Neural cell (in vitro differentiated cells): ENCODE results near the gene MAP3K1. TPM values are rescaled to one million over a fixed set of nuclear protein-coding genes. Genes with fewer than 3 reads are reported as not detected.

Source experiments
- H2AFZ ChIP-seq: fragments of 200-600, 300-800 bp; sonication (generic), shearing (Covaris generic); 2 replicates; pipeline ENCODE4 v1.6.0; 2014; ENCODE audit warnings: low read depth, mild to moderate bottlenecking, antibody characterized with exemption, low read length, moderate library complexity
- H3F3A ChIP-seq: fragments of 200-600 bp; shearing (Covaris generic); 2 replicates; pipeline ENCODE4 v1.6.1; 2016; ENCODE audit warnings: mild to moderate bottlenecking, moderate library complexity, mixed read lengths, antibody characterized with exemption, low read length; ENCODE audit not compliant: insufficient read depth, poor library complexity, severe bottlenecking
- H3K27ac ChIP-seq: fragments of 200-600, 300-800 bp; sonication (generic), shearing (Covaris generic); 2 replicates; pipeline ENCODE4 v1.5.1; 2014; ENCODE audit warnings: mild to moderate bottlenecking, low read length, moderate library complexity
- H3K27me3 ChIP-seq: fragments of 300-800, 200-600 bp; sonication (generic), shearing (Covaris generic); 2 replicates; pipeline ENCODE4 v1.6.0; 2014; ENCODE audit warnings: mild to moderate bottlenecking, low read depth, low read length, moderate library complexity; ENCODE audit not compliant: insufficient read depth
- H3K36me3 ChIP-seq: fragments of 300-800, 200-600 bp; sonication (generic), shearing (Covaris generic); 2 replicates; pipeline ENCODE4 v1.5.1; 2014; ENCODE audit warnings: mild to moderate bottlenecking, antibody characterized with exemption, low read length, moderate library complexity; ENCODE audit not compliant: insufficient read depth
- H3K4me2 ChIP-seq: fragments of 300-800, 200-600 bp; sonication (generic), shearing (Covaris generic); 2 replicates; pipeline ENCODE4 v1.6.0; 2014; ENCODE audit warnings: mild to moderate bottlenecking, low read length
- H3K4me3 ChIP-seq: fragments of 300-800, 200-600 bp; sonication (generic), shearing (Covaris generic); 2 replicates; pipeline ENCODE4 v1.5.1; 2014; ENCODE audit warnings: mild to moderate bottlenecking, low read length, moderate library complexity
- H3K79me2 ChIP-seq: fragments of 200-600 bp; shearing (Covaris generic); replicated peaks from 2 replicates; pipeline ENCODE4 v1.6.0; 2014; ENCODE audit warnings: mild to moderate bottlenecking, low read length, moderate library complexity; ENCODE audit not compliant: insufficient read depth
- H3K9ac ChIP-seq: fragments of 300-800, 200-600 bp; sonication (generic), shearing (Covaris generic); 2 replicates; pipeline ENCODE4 v1.6.1; 2016; ENCODE audit warnings: mild to moderate bottlenecking, low read length, mixed read lengths
- H3K9me2 ChIP-seq: fragments of 200-600 bp; shearing (Covaris generic); 2 replicates; pipeline ENCODE4 v1.6.1; 2016; ENCODE audit warnings: mild to moderate bottlenecking, low read length, mixed read lengths; ENCODE audit not compliant: insufficient read depth
- H3K9me3 ChIP-seq: fragments of 200-600, 300-800 bp; sonication (generic), shearing (Covaris generic); 2 replicates; pipeline ENCODE4 v1.6.1; 2016; ENCODE audit warnings: mild to moderate bottlenecking, mixed run types, low read length, moderate library complexity, mixed read lengths
- H4K20me1 ChIP-seq: fragments of 200-600 bp; shearing (Covaris generic); 2 replicates; pipeline ENCODE4 v1.6.1; 2016; ENCODE audit warnings: mild to moderate bottlenecking, mixed run types; ENCODE audit not compliant: insufficient read depth
- EP300 ChIP-seq: fragments of 450-650 bp; conservative IDR thresholded peaks from 2 replicates; pipeline ENCODE4 v1.6.1; 2014; ENCODE audit warnings: antibody characterized with exemption, mild to moderate bottlenecking, moderate library complexity; ENCODE audit not compliant: poor library complexity, severe bottlenecking
- EZH2 ChIP-seq: fragments of 200-600, 300-800 bp; shearing (Covaris generic), sonication (generic); IDR thresholded peaks from 2 replicates; pipeline ENCODE4 v1.6.1; 2014; ENCODE audit warnings: antibody characterized with exemption, low read length, borderline replicate concordance, mild to moderate bottlenecking; ENCODE audit not compliant: insufficient read depth, poor library complexity, severe bottlenecking
- MXI1 ChIP-seq: fragments of 450-650 bp; conservative IDR thresholded peaks from 2 replicates; pipeline ENCODE4 v1.6.1; 2014; ENCODE audit warnings: antibody characterized with exemption, mild to moderate bottlenecking; ENCODE audit not compliant: poor library complexity, severe bottlenecking
- POLR2AphosphoS5 ChIP-seq: IDR thresholded peaks from 2 replicates; pipeline ENCODE4 v1.6.1; 2012
- RAD21 ChIP-seq: fragments of 450-650 bp; conservative IDR thresholded peaks from 2 replicates; pipeline ENCODE4 v1.6.1; 2014; ENCODE audit warnings: antibody characterized with exemption, mild to moderate bottlenecking, moderate library complexity
- SMC3 ChIP-seq: fragments of 450-650 bp; conservative IDR thresholded peaks from 2 replicates; pipeline ENCODE4 v1.6.1; 2014; ENCODE audit warnings: antibody characterized with exemption, mild to moderate bottlenecking, moderate library complexity; ENCODE audit not compliant: poor library complexity
- TAF1 ChIP-seq: IDR thresholded peaks from 2 replicates; pipeline ENCODE4 v1.6.1; 2012; ENCODE audit warnings: low read depth
- polyA plus RNA-seq: library from polyadenylated mRNA; depleted of rRNA; stranded (reverse); fragments of >200 nt; gene quantifications from 2 replicates; pipeline ENCODE4 v1.2.3, GENCODE V29; 2014
- TF ChIP-seq, protein P1 (sequence below): fragments of 450-650 bp; IDR thresholded peaks from 2 replicates; pipeline ENCODE4 v1.5.1; 2014; ENCODE audit warnings: antibody characterized with exemption, mild to moderate bottlenecking, moderate library complexity; ENCODE audit not compliant: poor library complexity, severe bottlenecking
- TF ChIP-seq, protein P2 (sequence below): IDR thresholded peaks from 2 replicates; pipeline ENCODE4 v1.6.1; 2012; ENCODE audit warnings: borderline replicate concordance

MAP3K1 gene
- polyA plus RNA-seq, 1 donor from 2014 or later, result 26.4 TPM

DNA sequence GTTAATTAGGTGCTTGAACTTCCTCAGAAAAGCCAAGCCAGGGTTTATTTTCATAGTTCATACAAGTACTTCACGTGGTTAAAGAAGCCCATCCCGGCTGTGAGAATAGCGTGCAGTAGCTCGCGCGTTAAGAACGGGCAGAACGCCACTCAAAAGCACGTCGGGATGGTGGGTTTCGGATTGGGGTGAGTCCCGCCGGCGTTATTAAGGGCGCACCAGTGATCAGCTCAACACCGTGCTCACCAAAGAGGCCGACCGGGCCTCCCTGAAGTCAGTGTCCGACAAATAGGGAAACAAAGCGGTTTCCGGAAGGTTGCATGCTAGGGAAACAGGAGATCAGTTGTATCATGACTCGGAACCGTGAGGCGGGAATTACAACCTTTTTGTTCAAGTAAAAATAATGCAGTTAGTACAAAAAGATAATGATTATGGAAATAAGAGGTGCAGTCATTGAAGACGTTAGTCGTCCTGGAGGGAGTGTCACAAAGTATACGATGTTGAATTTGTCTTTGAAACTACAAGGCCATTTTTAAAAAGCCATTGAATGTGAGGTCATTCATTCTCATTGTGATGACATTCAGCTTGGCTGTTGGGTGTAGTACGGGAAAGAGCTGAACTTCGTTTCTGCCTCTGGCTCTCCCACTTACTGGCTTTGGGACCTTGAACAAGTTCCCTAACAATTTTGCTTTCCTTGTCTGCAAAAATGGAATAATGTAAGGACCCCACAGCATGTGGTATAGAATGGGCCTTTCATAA lies 95.0 kb downstream of the MAP3K1 start:
- H3K9me3 ChIP-seq, result no peaks in the 10 kb centered on the region
- H3K4me2 ChIP-seq, result peak overlapping the region; percentile 71
- H4K20me1 ChIP-seq, result no peaks in the 10 kb centered on the region
- H3K4me3 ChIP-seq, result peak overlapping the region; percentile 78
- H3F3A ChIP-seq, result no peaks in the 10 kb centered on the region
- no peaks in the 10 kb centered on the region for H3K36me3 ChIP-seq
- peak overlapping the region; percentile 57 for H2AFZ ChIP-seq
- H3K9me2 ChIP-seq, result no peaks in the 10 kb centered on the region
- H3K27ac ChIP-seq, result peak overlapping the region; percentile 34
- no peaks in the 10 kb centered on the region for H3K27me3 ChIP-seq
- TF ChIP-seq EP300 (no peak), SMC3 (peak; percentile 37), POLR2AphosphoS5 (no peak), MXI1 (peak; percentile 82)
- TF ChIP-seq, protein P1, sequence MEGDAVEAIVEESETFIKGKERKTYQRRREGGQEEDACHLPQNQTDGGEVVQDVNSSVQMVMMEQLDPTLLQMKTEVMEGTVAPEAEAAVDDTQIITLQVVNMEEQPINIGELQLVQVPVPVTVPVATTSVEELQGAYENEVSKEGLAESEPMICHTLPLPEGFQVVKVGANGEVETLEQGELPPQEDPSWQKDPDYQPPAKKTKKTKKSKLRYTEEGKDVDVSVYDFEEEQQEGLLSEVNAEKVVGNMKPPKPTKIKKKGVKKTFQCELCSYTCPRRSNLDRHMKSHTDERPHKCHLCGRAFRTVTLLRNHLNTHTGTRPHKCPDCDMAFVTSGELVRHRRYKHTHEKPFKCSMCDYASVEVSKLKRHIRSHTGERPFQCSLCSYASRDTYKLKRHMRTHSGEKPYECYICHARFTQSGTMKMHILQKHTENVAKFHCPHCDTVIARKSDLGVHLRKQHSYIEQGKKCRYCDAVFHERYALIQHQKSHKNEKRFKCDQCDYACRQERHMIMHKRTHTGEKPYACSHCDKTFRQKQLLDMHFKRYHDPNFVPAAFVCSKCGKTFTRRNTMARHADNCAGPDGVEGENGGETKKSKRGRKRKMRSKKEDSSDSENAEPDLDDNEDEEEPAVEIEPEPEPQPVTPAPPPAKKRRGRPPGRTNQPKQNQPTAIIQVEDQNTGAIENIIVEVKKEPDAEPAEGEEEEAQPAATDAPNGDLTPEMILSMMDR, result no peak
- TF ChIP-seq, protein P2, sequence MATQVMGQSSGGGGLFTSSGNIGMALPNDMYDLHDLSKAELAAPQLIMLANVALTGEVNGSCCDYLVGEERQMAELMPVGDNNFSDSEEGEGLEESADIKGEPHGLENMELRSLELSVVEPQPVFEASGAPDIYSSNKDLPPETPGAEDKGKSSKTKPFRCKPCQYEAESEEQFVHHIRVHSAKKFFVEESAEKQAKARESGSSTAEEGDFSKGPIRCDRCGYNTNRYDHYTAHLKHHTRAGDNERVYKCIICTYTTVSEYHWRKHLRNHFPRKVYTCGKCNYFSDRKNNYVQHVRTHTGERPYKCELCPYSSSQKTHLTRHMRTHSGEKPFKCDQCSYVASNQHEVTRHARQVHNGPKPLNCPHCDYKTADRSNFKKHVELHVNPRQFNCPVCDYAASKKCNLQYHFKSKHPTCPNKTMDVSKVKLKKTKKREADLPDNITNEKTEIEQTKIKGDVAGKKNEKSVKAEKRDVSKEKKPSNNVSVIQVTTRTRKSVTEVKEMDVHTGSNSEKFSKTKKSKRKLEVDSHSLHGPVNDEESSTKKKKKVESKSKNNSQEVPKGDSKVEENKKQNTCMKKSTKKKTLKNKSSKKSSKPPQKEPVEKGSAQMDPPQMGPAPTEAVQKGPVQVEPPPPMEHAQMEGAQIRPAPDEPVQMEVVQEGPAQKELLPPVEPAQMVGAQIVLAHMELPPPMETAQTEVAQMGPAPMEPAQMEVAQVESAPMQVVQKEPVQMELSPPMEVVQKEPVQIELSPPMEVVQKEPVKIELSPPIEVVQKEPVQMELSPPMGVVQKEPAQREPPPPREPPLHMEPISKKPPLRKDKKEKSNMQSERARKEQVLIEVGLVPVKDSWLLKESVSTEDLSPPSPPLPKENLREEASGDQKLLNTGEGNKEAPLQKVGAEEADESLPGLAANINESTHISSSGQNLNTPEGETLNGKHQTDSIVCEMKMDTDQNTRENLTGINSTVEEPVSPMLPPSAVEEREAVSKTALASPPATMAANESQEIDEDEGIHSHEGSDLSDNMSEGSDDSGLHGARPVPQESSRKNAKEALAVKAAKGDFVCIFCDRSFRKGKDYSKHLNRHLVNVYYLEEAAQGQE, result no peak
- H3K9ac ChIP-seq, result peak overlapping the region; percentile 64
- H3K79me2 ChIP-seq, result no peaks in the 10 kb centered on the region

DNA sequence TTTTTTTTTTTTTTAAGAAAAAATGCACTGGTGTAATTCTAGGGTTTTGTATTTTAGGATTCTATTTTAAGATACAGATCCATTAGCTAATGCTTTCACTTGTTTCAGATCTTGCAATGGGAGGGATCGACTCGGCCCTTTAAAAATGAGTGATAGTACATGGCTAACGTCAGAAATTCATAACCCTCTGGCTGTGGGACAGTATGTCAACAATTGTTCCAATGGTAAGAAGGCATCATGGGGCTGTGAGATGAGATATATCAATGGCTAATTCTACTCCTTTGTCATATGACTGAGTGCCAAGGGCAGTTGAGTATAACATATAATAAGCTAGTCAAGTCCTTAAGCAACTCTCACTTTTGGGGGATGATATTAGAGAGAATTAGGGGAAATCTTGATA lies 98.4 kb downstream of the MAP3K1 start:
- Histone ChIP-seq H2AFZ (no peak overlapping the region), H3K36me3 (no peaks in the 10 kb centered on the region), H3K9me3 (no peaks in the 10 kb centered on the region), H4K20me1 (no peaks in the 10 kb centered on the region), H3K27ac (no peak overlapping the region), H3K4me2 (no peak overlapping the region), H3K9ac (no peak overlapping the region), H3K79me2 (no peaks in the 10 kb centered on the region), H3F3A (no peaks in the 10 kb centered on the region), H3K4me3 (no peak overlapping the region), H3K27me3 (no peaks in the 10 kb centered on the region), H3K9me2 (no peaks in the 10 kb centered on the region)
- no peak for TF ChIP-seq RAD21
- TF ChIP-seq, protein P1, result no peak
- TF ChIP-seq MXI1, result no peak
- TF ChIP-seq EZH2, result no peak
- TF ChIP-seq EP300, result no peak
- TF ChIP-seq, protein P2, result no peak
- TF ChIP-seq POLR2AphosphoS5, result no peak
- TF ChIP-seq TAF1, result no peak
- TF ChIP-seq SMC3, result no peak
